Occipital lobe (tissue), 2 donors: Measurements from ENCODE around the gene MS4A10. TPM values are rescaled to one million over a fixed set of nuclear protein-coding genes. Genes with fewer than 3 reads are reported as not detected.
"Not testable (repeated sequence)": the region's sequence is repeated elsewhere in the genome, so short reads cannot be mapped to it uniquely, and the experiment has no call there.

ENCODE experiments used
- DNase-seq: peaks from one replicate; lab custom pipeline; 2025; lab: John Stamatoyannopoulos, UW
- total RNA-seq: library from RNA; depleted of rRNA; stranded (reverse); fragments of >200 nt; gene quantifications from one replicate; pipeline ENCODE4 v1.2.3, GENCODE V29; 2014

MS4A10 gene
- not detected for total RNA-seq

GRCh38 chr11:60785136-60785535 is at the start of gene MS4A10:
TSS of gene MS4A10 (plus strand) at chr11:60785333. CDS start at chr11:60790336, 5,003 bp downstream.
- no peak for DNase-seq

GRCh38 chr11:60739114-60739513 is 46.0 kb upstream of the MS4A10 start:
- no peak for DNase-seq

- DNase-seq, result no peak
These were observed 44.6 kb upstream of the MS4A10 start for GRCh38 chr11:60740573-60740972.

GRCh38 chr11:60741421-60741820 is 43.7 kb upstream of the MS4A10 start:
- DNase-seq, result no peak

GRCh38 chr11:60743058-60743457 is 42.1 kb upstream of the MS4A10 start:
- DNase-seq, result no peak

GRCh38 chr11:60744114-60744513 is 41.0 kb upstream of the MS4A10 start:
- no peak for DNase-seq

DNA sequence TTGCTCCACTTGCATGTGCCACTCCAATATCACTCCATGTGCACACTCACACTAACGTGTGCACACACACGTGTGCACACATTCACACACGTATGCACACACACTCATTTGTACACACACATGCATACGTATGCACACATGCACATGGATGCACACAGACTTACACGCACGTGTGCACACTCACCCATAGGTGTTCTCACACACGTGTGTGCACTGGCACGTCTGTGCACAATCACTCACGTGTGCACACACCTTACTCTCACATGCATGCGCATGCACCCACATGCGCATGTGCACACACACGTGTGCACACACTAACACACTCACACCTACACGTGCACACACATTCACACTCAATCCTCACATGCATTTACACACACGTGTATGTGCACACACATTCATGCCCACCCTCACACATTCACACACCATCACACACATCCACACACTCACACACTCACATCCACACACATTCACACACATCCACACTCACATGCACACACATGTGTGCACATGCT is 37.7 kb upstream of the MS4A10 start:
- DNase-seq, result no peak

- no peak for DNase-seq
These were observed 36.9 kb upstream of the MS4A10 start for GRCh38 chr11:60748225-60748624.

DNA sequence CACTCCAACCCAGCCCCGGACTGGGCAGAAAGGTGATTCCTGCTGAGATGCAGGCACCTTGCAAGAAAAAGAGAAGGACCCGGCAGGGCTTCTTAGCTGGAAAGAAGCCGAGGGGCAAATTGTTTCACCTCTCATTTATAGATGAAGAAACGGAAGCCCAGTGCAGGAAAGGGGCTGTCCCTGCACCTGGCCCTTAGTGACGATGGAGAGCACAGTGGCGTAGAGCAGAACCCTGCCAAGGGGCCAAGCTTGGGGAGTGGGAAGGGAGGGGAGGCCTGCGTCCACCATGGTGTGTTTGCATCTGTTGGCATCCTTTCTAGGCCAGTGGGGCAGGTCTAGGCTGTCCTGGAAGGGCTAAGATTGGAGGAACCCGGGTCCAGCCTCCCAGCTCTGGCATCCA is 36.3 kb upstream of the MS4A10 start:
- DNase-seq, result no peak

- no peak for DNase-seq
These were observed 34.2 kb upstream of the MS4A10 start for GRCh38 chr11:60750911-60751310.

DNA sequence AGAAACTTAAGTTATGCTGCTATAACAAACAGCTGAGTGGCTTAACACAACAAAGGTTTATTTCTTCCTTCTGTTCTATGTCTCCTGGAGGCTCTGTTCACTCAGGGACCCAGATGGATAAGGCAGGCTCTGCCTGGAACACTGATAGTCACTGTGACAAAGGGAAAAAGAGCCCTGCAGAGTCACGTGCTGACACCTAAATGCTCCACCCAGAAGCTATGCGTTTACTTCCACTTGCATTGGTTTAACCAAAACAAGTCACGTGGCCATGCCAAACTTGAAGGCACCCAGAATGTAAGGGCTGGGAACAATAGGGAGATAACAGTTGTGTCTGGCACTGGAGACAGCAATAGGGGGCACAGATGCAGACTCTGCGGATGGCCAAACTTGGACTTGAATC is 31.8 kb upstream of the MS4A10 start:
- no peak for DNase-seq

GRCh38 chr11:60754887-60755286 is 30.2 kb upstream of the MS4A10 start:
- no peak for DNase-seq

GRCh38 chr11:60756307-60757032 is 28.7 kb upstream of the MS4A10 start, which contains the start of gene MS4A15:
TSS of gene MS4A15 (plus strand) at chr11:60756867. CDS start at chr11:60763734, 6,867 bp downstream.
- no peak for DNase-seq

- DNase-seq, result no peak
These were observed 27.8 kb upstream of the MS4A10 start for GRCh38 chr11:60757231-60757800.

- DNase-seq, result not testable (repeated sequence)
These were observed 26.5 kb upstream of the MS4A10 start for GRCh38 chr11:60758671-60759070.

GRCh38 chr11:60759438-60760225 is 25.5 kb upstream of the MS4A10 start:
- not testable (repeated sequence) for DNase-seq

DNA sequence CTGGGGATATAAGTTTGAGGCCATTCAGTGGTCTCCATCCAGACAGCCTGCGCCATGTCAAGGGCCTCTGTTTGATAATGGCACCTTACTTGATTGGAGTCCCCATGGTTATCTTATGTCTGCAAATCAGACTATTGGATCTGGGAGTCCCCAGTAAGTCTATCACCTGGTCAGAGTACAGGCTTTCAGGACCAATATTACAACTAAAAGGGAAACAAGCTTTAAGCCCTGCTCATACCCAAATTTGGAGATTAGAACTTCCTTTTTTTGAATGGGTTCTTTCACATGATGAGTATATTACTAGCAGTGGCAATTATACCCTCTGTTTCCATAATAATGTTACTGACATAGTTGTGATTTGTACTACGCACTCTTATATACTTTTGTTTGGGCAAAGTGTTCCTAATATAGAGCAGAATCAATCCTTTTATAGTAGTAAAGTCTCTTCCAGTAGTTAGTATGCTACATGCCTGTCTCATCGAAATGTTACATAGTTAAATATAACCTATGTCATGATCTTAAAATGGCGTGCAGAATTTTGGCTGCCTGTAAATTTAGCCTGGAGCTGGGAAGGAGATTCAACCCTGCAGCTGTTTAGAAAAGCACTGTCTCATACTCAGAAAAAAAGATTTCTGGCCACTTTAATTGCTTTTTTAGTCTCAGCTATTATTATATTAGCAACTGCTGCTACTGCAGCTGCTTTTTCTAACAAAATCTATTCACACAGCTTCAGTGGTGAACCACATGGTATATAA is 23.5 kb upstream of the MS4A10 start:
- DNase-seq, result no peak

DNA sequence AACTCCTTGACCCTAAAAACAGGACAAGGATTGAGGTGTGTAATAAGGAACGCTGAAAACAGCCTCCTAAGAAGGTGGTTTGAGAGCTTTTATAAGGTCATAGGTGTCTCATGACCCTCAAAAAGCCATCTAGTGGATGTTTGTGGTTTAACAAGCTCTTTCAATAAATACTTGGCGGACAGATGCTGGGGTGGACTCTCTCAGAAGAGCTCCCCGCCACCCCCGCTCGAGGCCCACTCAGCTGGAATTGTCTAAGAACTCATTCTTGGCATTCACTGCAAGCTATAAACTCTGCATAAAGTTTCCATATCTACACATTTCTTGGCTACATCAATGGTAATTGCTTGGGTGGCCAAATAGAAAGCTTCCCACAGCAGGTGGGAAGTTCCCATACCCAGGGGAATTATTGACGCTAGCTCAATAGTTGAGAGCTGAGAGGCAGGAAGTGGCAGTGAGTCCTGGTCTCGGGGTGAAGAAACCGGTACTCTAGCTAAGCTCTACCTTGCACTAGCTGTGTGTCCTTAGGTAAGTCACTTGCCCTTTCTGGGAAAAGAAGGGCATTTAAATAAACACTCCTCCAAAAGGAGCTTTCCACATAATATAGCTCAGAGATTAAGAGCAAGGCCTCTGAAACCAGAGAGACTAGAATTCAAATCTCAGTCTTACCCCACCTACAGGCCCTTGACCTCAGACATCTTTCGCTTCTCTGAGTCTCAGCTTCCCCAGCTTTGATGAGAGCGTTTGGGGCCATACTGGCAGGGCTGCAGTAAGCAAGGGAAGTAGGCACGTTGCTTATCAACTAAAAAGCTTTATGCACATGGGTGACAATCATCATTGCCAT is 22.1 kb upstream of the MS4A10 start:
- no peak for DNase-seq

- no peak for DNase-seq
These were observed 21.3 kb upstream of the MS4A10 start for GRCh38 chr11:60763692-60764369.

- DNase-seq, result no peak
These were observed 20.3 kb upstream of the MS4A10 start for GRCh38 chr11:60764879-60765278.
